OCI-LY7 (cell line): Measurements from ENCODE around the gene ARHGEF26.

Experiments
- EZH2phosphoT487 ChIP-seq: fragments of 200-600 bp; sonication (generic); IDR thresholded peaks from 2 replicates; pipeline ENCODE4 v1.6.1; 2018; ENCODE audit warnings: low read depth, borderline replicate concordance, mild to moderate bottlenecking, mixed run types, antibody characterized with exemption, low read length, moderate library complexity, mixed read lengths
- TF ChIP-seq, protein P1 (sequence below): fragments of 200-600 bp; sonication (generic); conservative IDR thresholded peaks from 2 replicates; pipeline ENCODE4 v1.5.1; 2014; ENCODE audit warnings: mild to moderate bottlenecking, antibody characterized with exemption, low read length, moderate library complexity, mixed read lengths

DNA sequence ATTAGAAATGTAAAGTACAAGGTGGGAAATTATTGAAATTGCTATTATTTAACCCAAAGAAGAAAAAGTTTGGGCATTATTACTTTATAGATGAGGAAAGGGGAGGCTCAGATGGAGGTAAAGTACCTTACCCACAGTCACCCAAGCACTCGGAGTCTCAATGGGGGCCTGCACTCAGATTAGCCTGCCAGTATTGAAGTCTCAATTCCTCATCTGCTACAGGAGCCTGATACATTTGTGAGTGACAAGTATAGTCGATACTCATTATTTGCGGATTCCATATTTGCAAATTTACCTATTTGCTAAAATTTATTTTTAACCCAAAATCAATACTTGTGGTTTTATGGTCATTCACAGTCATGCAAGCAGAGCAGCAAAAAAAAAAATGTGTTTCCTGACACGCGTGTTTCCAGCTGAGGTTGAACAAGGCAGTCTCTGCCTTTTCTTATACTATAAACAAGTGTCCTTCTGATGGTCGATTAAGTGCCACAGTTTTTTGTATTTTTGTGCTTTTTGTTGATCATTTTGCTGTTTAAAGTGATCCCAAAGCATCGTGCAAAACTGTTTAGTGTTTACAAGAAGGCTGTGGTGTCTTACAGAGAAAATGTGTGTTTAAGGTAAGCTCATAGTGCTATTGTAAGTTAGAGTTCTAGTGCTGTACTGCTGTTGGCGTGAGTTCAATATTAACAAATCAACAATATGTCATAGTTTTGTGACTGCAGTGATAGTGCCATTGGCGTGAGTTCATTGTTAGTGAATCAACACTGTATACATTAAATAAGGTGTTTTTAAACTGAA lies 48.0 kb downstream of the ARHGEF26 start:
- TF ChIP-seq, protein P1, sequence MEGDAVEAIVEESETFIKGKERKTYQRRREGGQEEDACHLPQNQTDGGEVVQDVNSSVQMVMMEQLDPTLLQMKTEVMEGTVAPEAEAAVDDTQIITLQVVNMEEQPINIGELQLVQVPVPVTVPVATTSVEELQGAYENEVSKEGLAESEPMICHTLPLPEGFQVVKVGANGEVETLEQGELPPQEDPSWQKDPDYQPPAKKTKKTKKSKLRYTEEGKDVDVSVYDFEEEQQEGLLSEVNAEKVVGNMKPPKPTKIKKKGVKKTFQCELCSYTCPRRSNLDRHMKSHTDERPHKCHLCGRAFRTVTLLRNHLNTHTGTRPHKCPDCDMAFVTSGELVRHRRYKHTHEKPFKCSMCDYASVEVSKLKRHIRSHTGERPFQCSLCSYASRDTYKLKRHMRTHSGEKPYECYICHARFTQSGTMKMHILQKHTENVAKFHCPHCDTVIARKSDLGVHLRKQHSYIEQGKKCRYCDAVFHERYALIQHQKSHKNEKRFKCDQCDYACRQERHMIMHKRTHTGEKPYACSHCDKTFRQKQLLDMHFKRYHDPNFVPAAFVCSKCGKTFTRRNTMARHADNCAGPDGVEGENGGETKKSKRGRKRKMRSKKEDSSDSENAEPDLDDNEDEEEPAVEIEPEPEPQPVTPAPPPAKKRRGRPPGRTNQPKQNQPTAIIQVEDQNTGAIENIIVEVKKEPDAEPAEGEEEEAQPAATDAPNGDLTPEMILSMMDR: no peak
- no peak for TF ChIP-seq EZH2phosphoT487
